ENCODE measurements around the gene TSHZ3. TPM values are rescaled to one million over a fixed set of nuclear protein-coding genes. Genes with fewer than 3 reads are reported as not detected.
A peak's percentile ranks its signal among the peaks of the same experiment; 100 is the strongest.

TSHZ3 gene
- total and polyA plus RNA-seq, 9 donors: 8.0 to 19.8 (median 16.2) TPM

DNA sequence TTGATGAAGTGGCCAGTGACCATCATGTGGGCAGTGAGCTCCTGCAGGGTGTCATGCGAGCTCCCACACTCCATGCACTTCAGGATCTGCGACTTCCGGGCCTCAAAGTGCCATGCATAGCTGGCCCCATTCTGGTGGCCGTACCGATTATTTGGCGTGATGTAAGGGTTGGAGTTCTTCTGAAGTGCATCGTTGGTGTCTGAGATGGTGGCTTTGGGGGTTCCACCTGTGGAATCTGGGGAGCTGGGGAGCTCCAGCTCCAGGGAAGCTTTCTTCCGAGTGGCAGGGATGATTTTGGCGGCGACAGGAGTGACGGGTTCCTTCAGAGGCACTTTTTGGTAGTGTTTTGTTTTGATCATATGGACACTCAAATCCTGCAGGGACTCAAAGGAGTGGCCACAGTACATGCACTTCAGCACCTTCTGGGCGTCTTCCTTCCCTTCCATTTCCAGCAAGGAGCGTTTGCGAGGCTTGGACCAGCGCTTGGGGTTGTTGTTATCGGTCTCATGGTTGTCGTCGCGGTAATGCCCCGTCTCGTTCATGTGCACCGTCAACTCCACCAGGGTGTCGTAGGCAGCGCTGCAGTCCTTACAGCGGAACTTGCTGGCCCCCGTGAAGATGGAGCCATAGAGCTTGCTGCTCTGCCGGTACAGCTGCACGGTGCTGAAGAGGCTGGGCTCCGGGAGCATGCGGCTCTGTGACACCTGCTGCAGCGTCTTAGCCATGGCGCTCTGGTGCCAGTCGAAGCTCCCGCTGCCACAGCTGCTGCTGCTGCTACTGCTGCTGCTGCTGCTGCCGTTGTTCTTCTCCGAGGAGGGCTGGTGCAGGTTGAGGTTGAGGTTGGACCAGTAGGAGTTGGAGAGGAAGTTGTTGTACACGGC lies 70.4 kb downstream of the TSHZ3 start:
- DNase-seq: no peak
- Histone ChIP-seq H3K9me3 (replicated peaks; ENCODE audit: control insufficient read depth, low read depth, low read length) (no peaks in the 10 kb centered on the region), H3K4me1 (ENCODE audit: control insufficient read depth, insufficient read depth, low read length) (peaks cover 23% of the 10 kb centered on the region), H3K27ac (ENCODE audit: low read length) (no peak overlapping the region), H3K27me3 (ENCODE audit: control insufficient read depth, insufficient read depth, low read length) (no peaks in the 10 kb centered on the region), H3K36me3 (ENCODE audit: control insufficient read depth, insufficient read depth, low read length) (peaks cover 36% of the 10 kb centered on the region), H3K4me3 (ENCODE audit: low read length) (no peak overlapping the region)
- WGBS (ENCODE audit: insufficient coverage): 93% methylated on average over 34 of the region's 37 CpGs

DNA sequence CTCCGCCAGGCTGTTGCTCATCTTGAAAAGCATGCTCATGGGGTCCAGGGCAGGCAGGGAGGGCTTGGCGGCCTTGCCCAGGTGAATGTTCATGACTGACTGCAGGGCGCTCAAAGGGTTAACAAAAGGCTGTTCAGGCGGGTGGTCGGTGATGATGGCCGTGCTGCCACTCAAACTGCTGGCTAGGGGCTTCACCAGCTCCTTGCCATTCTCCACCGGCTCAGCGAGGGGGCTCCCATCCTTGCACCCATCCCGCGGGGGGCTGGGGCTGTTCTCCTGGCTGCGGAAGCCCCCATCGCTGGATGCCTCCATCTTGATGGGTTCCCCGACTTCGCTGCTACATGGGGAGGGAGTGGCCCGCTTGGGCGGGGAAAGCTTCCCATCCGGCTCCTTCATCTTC lies 71.7 kb downstream of the TSHZ3 start:
- Histone ChIP-seq H3K36me3 (ENCODE audit: control insufficient read depth, insufficient read depth, low read length) (peaks cover 46% of the 10 kb centered on the region), H3K27ac (ENCODE audit: low read length) (no peak overlapping the region), H3K4me3 (ENCODE audit: low read length) (no peak overlapping the region), H3K27me3 (ENCODE audit: control insufficient read depth, insufficient read depth, low read length) (no peaks in the 10 kb centered on the region), H3K9me3 (replicated peaks; ENCODE audit: control insufficient read depth, low read depth, low read length) (no peaks in the 10 kb centered on the region), H3K4me1 (ENCODE audit: control insufficient read depth, insufficient read depth, low read length) (peaks cover 19% of the 10 kb centered on the region)
- DNase-seq: no peak
- 73% methylated on average over 6 of the region's 17 CpGs for WGBS (ENCODE audit: insufficient coverage)

DNA sequence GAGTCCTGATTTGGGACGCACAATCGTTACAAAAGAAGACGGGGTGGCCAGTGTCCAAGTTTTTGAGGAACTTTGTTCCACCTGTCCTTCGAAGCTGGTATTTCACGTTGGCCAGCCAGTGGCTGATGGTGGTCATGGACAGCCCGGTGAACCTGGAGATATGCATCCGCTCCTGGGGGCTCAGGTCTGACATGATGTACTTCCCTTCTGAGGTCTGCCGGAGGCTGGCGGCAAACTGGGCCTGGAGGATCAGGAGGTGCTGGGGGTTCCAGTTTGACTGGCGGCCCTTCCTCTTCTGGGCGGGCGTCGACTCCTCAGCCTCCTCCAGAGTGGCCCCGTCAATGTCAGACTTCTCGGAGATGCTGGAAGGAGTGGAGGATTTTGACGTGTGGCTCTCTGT lies 72.4 kb downstream of the TSHZ3 start:
- no peak overlapping the region for H3K27ac ChIP-seq (ENCODE audit: low read length)
- no peaks in the 10 kb centered on the region for H3K27me3 ChIP-seq (ENCODE audit: control insufficient read depth, insufficient read depth, low read length)
- WGBS (ENCODE audit: insufficient coverage): 97% methylated on average over 14 of the region's 16 CpGs
- peaks cover 46% of the 10 kb centered on the region for H3K36me3 ChIP-seq (ENCODE audit: control insufficient read depth, insufficient read depth, low read length)
- no peak for DNase-seq
- no peak overlapping the region for H3K4me3 ChIP-seq (ENCODE audit: low read length)
- H3K4me1 ChIP-seq (ENCODE audit: control insufficient read depth, insufficient read depth, low read length): peaks cover 16% of the 10 kb centered on the region
- H3K9me3 ChIP-seq (replicated peaks; ENCODE audit: control insufficient read depth, low read depth, low read length): no peaks in the 10 kb centered on the region

- DNase-seq: no peak
- WGBS (ENCODE audit: insufficient coverage): no CpG with 5 or more reads among the region's 2 CpGs
- Histone ChIP-seq H3K36me3 (ENCODE audit: control insufficient read depth, insufficient read depth, low read length) (peaks cover 46% of the 10 kb centered on the region), H3K27ac (ENCODE audit: low read length) (no peak overlapping the region), H3K9me3 (replicated peaks; ENCODE audit: control insufficient read depth, low read depth, low read length) (no peaks in the 10 kb centered on the region), H3K27me3 (ENCODE audit: control insufficient read depth, insufficient read depth, low read length) (no peaks in the 10 kb centered on the region), H3K4me1 (ENCODE audit: control insufficient read depth, insufficient read depth, low read length) (peaks cover 15% of the 10 kb centered on the region), H3K4me3 (ENCODE audit: low read length) (no peak overlapping the region)
Observed at GRCh38 chr19:31275068-31275334, 74.2 kb downstream of the TSHZ3 start.

- Histone ChIP-seq H3K27ac (ENCODE audit: low read length) (no peak overlapping the region), H3K4me1 (ENCODE audit: control insufficient read depth, insufficient read depth, low read length) (peaks cover 15% of the 10 kb centered on the region), H3K4me3 (ENCODE audit: low read length) (no peak overlapping the region), H3K9me3 (replicated peaks; ENCODE audit: control insufficient read depth, low read depth, low read length) (no peaks in the 10 kb centered on the region), H3K27me3 (ENCODE audit: control insufficient read depth, insufficient read depth, low read length) (no peaks in the 10 kb centered on the region), H3K36me3 (ENCODE audit: control insufficient read depth, insufficient read depth, low read length) (peaks cover 44% of the 10 kb centered on the region)
- 47% methylated on average over 6 of the region's 19 CpGs for WGBS (ENCODE audit: insufficient coverage)
- DNase-seq: no peak
Observed at GRCh38 chr19:31274251-31275067, 74.8 kb downstream of the TSHZ3 start.

GRCh38 chr19:31272583-31273106 lies 76.6 kb downstream of the TSHZ3 start:
- no peak for DNase-seq
- H3K27me3 ChIP-seq (ENCODE audit: control insufficient read depth, insufficient read depth, low read length): no peaks in the 10 kb centered on the region
- 94% methylated on average over 10 of the region's 15 CpGs for WGBS (ENCODE audit: insufficient coverage)
- H3K4me3 ChIP-seq (ENCODE audit: low read length): no peak overlapping the region
- H3K4me1 ChIP-seq (ENCODE audit: control insufficient read depth, insufficient read depth, low read length): peaks cover 15% of the 10 kb centered on the region
- no peaks in the 10 kb centered on the region for H3K9me3 ChIP-seq (replicated peaks; ENCODE audit: control insufficient read depth, low read depth, low read length)
- H3K27ac ChIP-seq (ENCODE audit: low read length): no peak overlapping the region
- peaks cover 26% of the 10 kb centered on the region for H3K36me3 ChIP-seq (ENCODE audit: control insufficient read depth, insufficient read depth, low read length)

- no peak for DNase-seq
- no peaks in the 10 kb centered on the region for H3K27me3 ChIP-seq (ENCODE audit: control insufficient read depth, insufficient read depth, low read length)
- H3K27ac ChIP-seq (ENCODE audit: low read length): no peak overlapping the region
Observed at GRCh38 chr19:31271306-31271911, 77.8 kb downstream of the TSHZ3 start.

GRCh38 chr19:31270897-31271296 lies 78.3 kb downstream of the TSHZ3 start:
- Histone ChIP-seq H3K9me3 (replicated peaks; ENCODE audit: control insufficient read depth, low read depth, low read length) (no peaks in the 10 kb centered on the region), H3K36me3 (ENCODE audit: control insufficient read depth, insufficient read depth, low read length) (peaks cover 10% of the 10 kb centered on the region), H3K4me3 (ENCODE audit: low read length) (no peak overlapping the region), H3K27me3 (ENCODE audit: control insufficient read depth, insufficient read depth, low read length) (no peaks in the 10 kb centered on the region), H3K4me1 (ENCODE audit: control insufficient read depth, insufficient read depth, low read length) (peaks cover 15% of the 10 kb centered on the region), H3K27ac (ENCODE audit: low read length) (no peak overlapping the region)
- 51% methylated on average over 6 of the region's 6 CpGs for WGBS (ENCODE audit: insufficient coverage)
- DNase-seq: peak; percentile 41

More at GRCh38 chr19:31271306-31271911, 77.8 kb downstream of the TSHZ3 start:
- peaks cover 14% of the 10 kb centered on the region for H3K36me3 ChIP-seq (ENCODE audit: control insufficient read depth, insufficient read depth, low read length)
- no peaks in the 10 kb centered on the region for H3K9me3 ChIP-seq (replicated peaks; ENCODE audit: control insufficient read depth, low read depth, low read length)
- peaks cover 15% of the 10 kb centered on the region for H3K4me1 ChIP-seq (ENCODE audit: control insufficient read depth, insufficient read depth, low read length)
- no peak overlapping the region for H3K4me3 ChIP-seq (ENCODE audit: low read length)
- 58% methylated on average over 9 of the region's 12 CpGs for WGBS (ENCODE audit: insufficient coverage)

- no peak overlapping the region for H3K4me3 ChIP-seq (ENCODE audit: low read length)
- peaks cover 17% of the 10 kb centered on the region for H3K4me1 ChIP-seq (ENCODE audit: control insufficient read depth, insufficient read depth, low read length)
- H3K9me3 ChIP-seq (replicated peaks; ENCODE audit: control insufficient read depth, low read depth, low read length): no peaks in the 10 kb centered on the region
- DNase-seq: no peak
- WGBS (ENCODE audit: insufficient coverage): 75% methylated on average over 7 of the region's 10 CpGs
- H3K27ac ChIP-seq (ENCODE audit: low read length): no peak overlapping the region
- peaks cover 10% of the 10 kb centered on the region for H3K36me3 ChIP-seq (ENCODE audit: control insufficient read depth, insufficient read depth, low read length)
- no peaks in the 10 kb centered on the region for H3K27me3 ChIP-seq (ENCODE audit: control insufficient read depth, insufficient read depth, low read length)
Observed at GRCh38 chr19:31269425-31270127, 79.7 kb downstream of the TSHZ3 start.
